ENCODE measurements around the gene CCNI. TPM values are rescaled to one million over a fixed set of nuclear protein-coding genes. Genes with fewer than 3 reads are reported as not detected.

The CCNI gene
- total RNA-seq, 1 donor from 2014 or later: 322 TPM

DNA sequence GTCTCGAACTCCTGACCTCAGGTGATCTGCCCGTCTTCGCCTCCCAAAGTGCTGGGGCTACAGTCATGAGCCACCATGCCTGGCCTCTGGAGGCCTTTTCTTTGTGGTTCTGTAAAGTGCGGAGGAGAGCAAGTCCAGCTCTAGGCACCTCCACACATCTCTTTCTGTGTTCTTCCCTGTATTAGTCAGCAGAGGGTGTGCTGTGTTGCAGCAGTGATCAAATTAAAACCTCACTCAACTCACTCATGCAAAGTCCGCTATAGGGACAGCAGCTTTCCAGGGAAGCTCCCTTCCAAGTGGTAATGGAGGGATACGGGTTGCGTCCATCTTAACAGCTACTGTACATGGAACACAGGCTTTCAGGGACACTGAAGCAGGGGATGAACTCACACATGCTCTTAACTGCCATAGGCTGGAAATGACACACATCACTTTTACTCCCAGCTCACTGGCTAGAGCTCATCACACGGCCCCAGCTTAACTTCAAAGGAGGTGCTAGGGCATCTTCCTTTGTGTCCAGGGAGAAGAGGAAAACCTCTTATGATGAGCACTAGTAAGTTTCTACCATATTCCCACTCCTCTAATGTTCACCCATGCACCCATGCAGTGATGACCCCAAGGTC, 45.2 kb upstream of the CCNI start:
- TF ChIP-seq, protein P1, sequence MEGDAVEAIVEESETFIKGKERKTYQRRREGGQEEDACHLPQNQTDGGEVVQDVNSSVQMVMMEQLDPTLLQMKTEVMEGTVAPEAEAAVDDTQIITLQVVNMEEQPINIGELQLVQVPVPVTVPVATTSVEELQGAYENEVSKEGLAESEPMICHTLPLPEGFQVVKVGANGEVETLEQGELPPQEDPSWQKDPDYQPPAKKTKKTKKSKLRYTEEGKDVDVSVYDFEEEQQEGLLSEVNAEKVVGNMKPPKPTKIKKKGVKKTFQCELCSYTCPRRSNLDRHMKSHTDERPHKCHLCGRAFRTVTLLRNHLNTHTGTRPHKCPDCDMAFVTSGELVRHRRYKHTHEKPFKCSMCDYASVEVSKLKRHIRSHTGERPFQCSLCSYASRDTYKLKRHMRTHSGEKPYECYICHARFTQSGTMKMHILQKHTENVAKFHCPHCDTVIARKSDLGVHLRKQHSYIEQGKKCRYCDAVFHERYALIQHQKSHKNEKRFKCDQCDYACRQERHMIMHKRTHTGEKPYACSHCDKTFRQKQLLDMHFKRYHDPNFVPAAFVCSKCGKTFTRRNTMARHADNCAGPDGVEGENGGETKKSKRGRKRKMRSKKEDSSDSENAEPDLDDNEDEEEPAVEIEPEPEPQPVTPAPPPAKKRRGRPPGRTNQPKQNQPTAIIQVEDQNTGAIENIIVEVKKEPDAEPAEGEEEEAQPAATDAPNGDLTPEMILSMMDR (IDR thresholded peaks at IDR 0.05; ENCODE audit: unreplicated experiment): no peak

DNA sequence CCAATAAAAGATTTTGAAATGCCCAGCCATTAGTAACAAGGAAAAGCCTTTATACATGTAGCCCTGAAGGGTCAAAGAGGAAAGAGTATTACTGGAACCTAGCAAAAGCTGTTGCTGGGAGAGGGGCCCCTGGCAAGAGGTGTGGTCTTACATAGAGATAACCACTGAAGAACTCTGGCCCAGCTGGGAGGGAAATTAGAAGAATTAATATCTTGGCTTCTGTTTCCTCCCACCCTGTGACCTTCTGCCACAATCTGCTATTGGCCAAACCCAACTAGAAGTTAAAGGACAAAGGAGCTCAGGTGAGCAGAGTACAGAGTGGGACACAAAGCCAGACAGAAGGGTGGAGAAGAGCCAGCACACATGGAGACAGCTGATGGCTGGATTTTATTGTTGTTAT, 41.9 kb upstream of the CCNI start:
- TF ChIP-seq, protein P1 (IDR thresholded peaks at IDR 0.05; ENCODE audit: unreplicated experiment): no peak
- H3K27me3 Mint-ChIP-seq: no peaks in the 10 kb centered on the region
- no peaks in the 10 kb centered on the region for H3K9me3 Mint-ChIP-seq (ENCODE audit: low read depth)
- no peak for DNase-seq (ENCODE audit: low spot score, unreplicated experiment)
- no peak overlapping the region for H3K4me3 Mint-ChIP-seq (ENCODE audit: low read depth)
- H3K4me1 Mint-ChIP-seq (ENCODE audit: low read depth): peaks cover 2% of the 10 kb centered on the region
- no peak overlapping the region for H3K27ac Mint-ChIP-seq
- H3K36me3 Mint-ChIP-seq (ENCODE audit: insufficient read depth): no peaks in the 10 kb centered on the region

More for the DNA sequence above, 45.2 kb upstream of the CCNI start:
- no peaks in the 10 kb centered on the region for H3K27me3 Mint-ChIP-seq
- peaks cover 5% of the 10 kb centered on the region for H3K4me1 Mint-ChIP-seq (ENCODE audit: low read depth)
- H3K9me3 Mint-ChIP-seq (ENCODE audit: low read depth): no peaks in the 10 kb centered on the region
- H3K4me3 Mint-ChIP-seq (ENCODE audit: low read depth): no peak overlapping the region
- DNase-seq (ENCODE audit: low spot score, unreplicated experiment): no peak
- no peak overlapping the region for H3K27ac Mint-ChIP-seq
- no peaks in the 10 kb centered on the region for H3K36me3 Mint-ChIP-seq (ENCODE audit: insufficient read depth)

DNA sequence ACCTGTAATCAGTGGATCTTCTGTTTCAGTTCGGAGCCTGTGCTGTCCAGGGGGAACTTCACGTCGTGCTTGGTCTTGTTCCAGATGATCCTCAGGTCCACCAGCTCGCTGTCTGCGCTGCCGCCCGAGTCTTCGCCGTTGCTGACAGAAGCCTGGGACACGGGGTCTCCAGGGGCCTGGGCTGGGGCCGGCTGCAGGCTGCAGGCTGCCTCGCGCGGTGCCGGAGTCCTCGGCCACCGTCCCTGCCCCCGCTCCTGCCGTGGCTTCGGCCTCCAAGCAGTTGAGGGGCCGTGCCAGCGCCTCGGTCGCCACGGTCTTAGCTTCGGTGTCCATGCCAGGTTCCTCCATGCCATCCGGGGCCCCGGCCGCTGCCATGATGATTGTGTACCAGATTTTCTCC, 37.3 kb upstream of the CCNI start:
- Mint-ChIP-seq H3K9me3 (ENCODE audit: low read depth) (no peaks in the 10 kb centered on the region), H3K4me1 (ENCODE audit: low read depth) (no peaks in the 10 kb centered on the region), H3K36me3 (ENCODE audit: insufficient read depth) (no peaks in the 10 kb centered on the region), H3K27ac (no peak overlapping the region), H3K27me3 (no peaks in the 10 kb centered on the region), H3K4me3 (ENCODE audit: low read depth) (no peak overlapping the region)
- no peak for DNase-seq (ENCODE audit: low spot score, unreplicated experiment)
- TF ChIP-seq, protein P1 (IDR thresholded peaks at IDR 0.05; ENCODE audit: unreplicated experiment): no peak

DNA sequence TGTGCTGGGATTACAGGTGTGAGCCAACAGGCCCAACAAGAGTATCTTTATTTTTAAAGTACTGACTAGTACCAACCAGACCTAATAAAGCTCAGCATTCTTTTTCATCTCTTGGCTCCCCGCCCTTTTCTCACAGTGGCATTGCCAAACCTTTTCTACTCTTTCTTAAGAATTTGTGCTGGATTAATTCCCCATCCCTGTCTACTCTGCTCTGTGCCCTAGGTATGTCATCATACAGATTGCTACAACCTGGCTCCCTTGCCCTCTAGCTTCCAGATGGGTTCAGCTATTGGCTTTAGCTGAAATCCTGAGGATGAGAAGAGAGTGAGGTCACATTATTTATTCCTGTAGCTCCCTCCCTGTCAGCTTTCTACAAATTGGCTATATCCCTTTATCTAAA, 34.9 kb upstream of the CCNI start:
- Mint-ChIP-seq H3K27me3 (no peaks in the 10 kb centered on the region), H3K27ac (no peak overlapping the region), H3K9me3 (ENCODE audit: low read depth) (no peaks in the 10 kb centered on the region), H3K4me3 (ENCODE audit: low read depth) (no peak overlapping the region), H3K4me1 (ENCODE audit: low read depth) (no peaks in the 10 kb centered on the region), H3K36me3 (ENCODE audit: insufficient read depth) (no peaks in the 10 kb centered on the region)
- TF ChIP-seq, protein P1 (IDR thresholded peaks at IDR 0.05; ENCODE audit: unreplicated experiment): no peak
- DNase-seq (ENCODE audit: low spot score, unreplicated experiment): no peak

DNA sequence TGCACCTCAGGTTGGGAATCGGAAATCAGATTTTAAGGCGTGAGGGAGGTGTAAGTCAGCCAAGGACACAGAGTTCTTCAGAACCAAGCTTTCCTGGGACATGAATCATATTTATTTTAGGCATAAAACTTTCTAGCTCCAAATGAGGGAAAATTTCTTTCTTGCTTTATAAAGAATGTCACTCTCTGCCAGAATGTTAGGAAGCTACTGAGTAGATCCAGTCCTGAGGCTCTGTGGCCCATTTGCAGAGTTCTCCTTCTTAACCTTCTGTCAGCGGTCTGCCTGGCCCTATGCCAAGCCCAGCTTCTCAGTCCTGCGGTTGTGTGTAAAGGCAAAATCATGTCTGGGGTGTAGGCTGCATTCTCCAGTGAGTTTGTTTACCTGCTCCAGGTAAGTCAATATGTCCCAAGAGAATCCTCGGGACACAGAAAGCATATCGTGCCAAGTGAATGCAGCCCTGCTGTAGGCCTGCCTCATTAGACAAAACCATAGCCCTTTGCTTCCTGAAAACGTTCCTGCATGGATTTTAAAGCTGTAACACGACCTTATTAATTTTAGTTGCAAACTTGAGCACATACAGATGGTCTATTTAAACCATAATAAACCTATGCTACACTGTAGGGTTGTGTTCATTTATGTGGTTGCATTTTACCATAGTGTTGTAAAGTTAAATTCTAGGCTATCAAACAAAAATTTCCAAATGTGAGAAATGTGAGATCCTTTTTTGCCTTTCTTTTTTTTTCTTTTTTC, 29.2 kb upstream of the CCNI start:
- TF ChIP-seq, protein P1 (IDR thresholded peaks at IDR 0.05; ENCODE audit: unreplicated experiment): no peak
- Mint-ChIP-seq H3K4me3 (ENCODE audit: low read depth) (no peak overlapping the region), H3K27ac (peak overlapping the region; percentile 3), H3K4me1 (ENCODE audit: low read depth) (peaks cover 13% of the 10 kb centered on the region), H3K9me3 (ENCODE audit: low read depth) (no peaks in the 10 kb centered on the region), H3K27me3 (no peaks in the 10 kb centered on the region), H3K36me3 (ENCODE audit: insufficient read depth) (no peaks in the 10 kb centered on the region)
- DNase-seq (ENCODE audit: low spot score, unreplicated experiment): peak; percentile 10

All from progenitor cell of endocrine pancreas (in vitro differentiated cells).